GM12892 (cell line): ENCODE data around the gene EXOG. TPM values are rescaled to one million over a fixed set of nuclear protein-coding genes. Genes with fewer than 3 reads are reported as not detected.

Source experiments
- DNase-seq: peaks from one replicate; pipeline ENCODE4 v3.0.0; 2011; ENCODE audit not compliant: insufficient read length
- FAIRE-seq: peaks from 2 replicates; lab custom pipeline; 2011; peaks lifted over from hg19 to GRCh38; lab: Jason Lieb, UNC
- POLR2A ChIP-seq: IDR thresholded peaks from 2 replicates; pipeline ENCODE4 v1.6.1; 2011; ENCODE audit warnings: low read depth, low read length, control low read depth
- POLR2AphosphoS5 ChIP-seq: IDR thresholded peaks from 2 replicates; pipeline ENCODE4 v1.6.1; 2011; ENCODE audit warnings: low read depth, low read length, control low read depth
- TAF1 ChIP-seq: IDR thresholded peaks from 2 replicates; pipeline ENCODE4 v1.6.1; 2011; ENCODE audit warnings: low read depth, mild to moderate bottlenecking, control low read depth, low read length, borderline replicate concordance
- polyA plus RNA-seq: library from polyadenylated mRNA; unstranded; fragments of >200 nt; gene quantifications from one replicate; pipeline ENCODE4 v1.2.1, GENCODE V29; 2012; ENCODE audit warnings: missing spikeins, inconsistent platforms; ENCODE audit not compliant: missing spikeins

The EXOG gene
- 12.7 TPM for polyA plus RNA-seq

- DNase-seq (peak; percentile 94), FAIRE-seq (peak; percentile 95)
- TF ChIP-seq POLR2AphosphoS5 (peak; percentile 55; the same call in 1 of the 2 replicates), POLR2A (peak; percentile 75; the same call in 1 of the 2 replicates), TAF1 (peak; percentile 80; the same call in 1 of the 2 replicates)
Observed at GRCh38 chr3:38496131-38496910, at the start of gene EXOG. Gene EXOG, plus strand, starts transcription at chr3:38496340. Its CDS starts 28 bp downstream, at chr3:38496368.

GRCh38 chr3:38446812-38447211 is 49.3 kb upstream of the EXOG start:
- FAIRE-seq (no peak), DNase-seq (no peak)
- no peak for TF ChIP-seq TAF1

DNA sequence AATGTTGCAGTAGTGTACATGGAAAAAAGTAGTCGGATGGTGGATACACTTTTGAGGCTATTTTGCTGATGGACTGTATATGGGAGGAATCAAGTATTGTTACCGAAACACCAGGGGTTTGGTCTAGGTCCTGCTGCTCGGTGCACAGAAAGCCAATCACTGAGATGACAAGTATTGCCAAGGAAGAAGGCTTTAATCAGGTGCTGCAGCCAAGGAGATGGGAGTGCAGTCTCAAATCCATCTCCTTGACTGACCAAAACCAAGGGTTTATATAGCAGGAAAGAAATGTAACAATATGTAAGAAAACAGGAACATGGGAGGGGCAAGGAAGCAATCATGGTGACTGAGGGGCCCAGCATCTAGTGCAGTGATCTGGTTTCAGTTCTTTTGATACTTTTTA is 45.3 kb upstream of the EXOG start:
- FAIRE-seq: no peak
- TF ChIP-seq POLR2A (no peak), POLR2AphosphoS5 (no peak), TAF1 (no peak)
- DNase-seq: no peak

- FAIRE-seq (no peak), DNase-seq (peak; percentile 76)
- TF ChIP-seq POLR2A (no peak), TAF1 (0 out of 2 replicates have a peak, but pooled peaks have one; percentile 48), POLR2AphosphoS5 (no peak)
Observed at GRCh38 chr3:38453075-38453912, 42.8 kb upstream of the EXOG start, which contains the start of gene ACVR2B. Gene ACVR2B, plus strand, starts transcription at chr3:38453890. Its CDS starts 433 bp downstream, at chr3:38454323.

- FAIRE-seq: no peak
- DNase-seq: no peak
- no peak for TF ChIP-seq POLR2AphosphoS5
- no peak for TF ChIP-seq POLR2A
- no peak for TF ChIP-seq TAF1
Observed at GRCh38 chr3:38453913-38454177, 42.3 kb upstream of the EXOG start.

- TF ChIP-seq POLR2A: 0 out of 2 replicates have a peak, but pooled peaks have one; percentile 35
- no peak for TF ChIP-seq TAF1
- no peak for TF ChIP-seq POLR2AphosphoS5
- FAIRE-seq: no peak
- DNase-seq: peak; percentile 52
Observed at GRCh38 chr3:38454178-38454883, 41.8 kb upstream of the EXOG start.

DNA sequence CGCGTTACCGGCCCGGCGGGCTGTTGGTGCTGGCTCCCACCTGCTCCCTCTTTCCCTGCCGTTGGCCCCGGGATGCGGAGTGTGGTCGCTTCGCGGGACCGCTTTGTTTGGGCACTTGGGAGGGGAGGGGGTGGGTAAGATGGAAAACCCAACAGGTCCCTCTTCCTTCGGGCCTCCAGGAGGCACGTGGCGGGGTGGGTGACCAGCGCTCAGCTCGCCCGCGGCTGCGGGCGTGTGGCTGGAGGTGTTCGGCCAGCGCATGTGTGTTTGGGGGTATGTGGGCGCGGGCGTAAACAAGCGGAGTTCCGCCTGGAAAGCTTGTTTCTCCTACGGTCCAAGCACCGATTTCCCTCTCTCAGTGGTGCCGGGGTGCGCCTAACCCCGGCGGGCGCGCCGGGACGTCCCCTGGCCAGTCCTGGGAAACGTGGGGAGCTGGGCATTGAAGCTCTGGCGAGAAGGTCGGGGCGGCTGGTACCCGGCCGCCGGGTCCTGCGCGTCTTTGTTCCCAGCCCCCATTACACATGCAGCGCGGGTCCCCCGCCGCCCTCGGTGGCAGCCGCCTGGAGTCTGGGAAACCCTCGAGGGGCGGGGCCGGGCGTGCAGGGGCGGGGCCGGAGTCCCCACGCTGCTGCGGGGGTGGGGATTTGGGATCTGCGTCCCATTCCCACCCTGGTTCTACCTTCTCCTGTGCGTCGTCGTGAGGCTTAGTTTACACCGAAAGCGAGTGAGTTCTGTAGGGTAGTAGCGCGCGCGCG is 41.1 kb upstream of the EXOG start:
- DNase-seq: peak; percentile 43
- TF ChIP-seq TAF1: no peak
- no peak for TF ChIP-seq POLR2A
- TF ChIP-seq POLR2AphosphoS5: no peak
- FAIRE-seq: no peak

- FAIRE-seq: no peak
- TF ChIP-seq POLR2A: no peak
- no peak for TF ChIP-seq POLR2AphosphoS5
- TF ChIP-seq TAF1: no peak
- DNase-seq: no peak
Observed at GRCh38 chr3:38455639-38456430, 40.3 kb upstream of the EXOG start.

GRCh38 chr3:38457111-38458003 is 38.8 kb upstream of the EXOG start:
- FAIRE-seq (no peak), DNase-seq (no peak)
- TF ChIP-seq TAF1 (no peak), POLR2A (no peak), POLR2AphosphoS5 (no peak)

DNA sequence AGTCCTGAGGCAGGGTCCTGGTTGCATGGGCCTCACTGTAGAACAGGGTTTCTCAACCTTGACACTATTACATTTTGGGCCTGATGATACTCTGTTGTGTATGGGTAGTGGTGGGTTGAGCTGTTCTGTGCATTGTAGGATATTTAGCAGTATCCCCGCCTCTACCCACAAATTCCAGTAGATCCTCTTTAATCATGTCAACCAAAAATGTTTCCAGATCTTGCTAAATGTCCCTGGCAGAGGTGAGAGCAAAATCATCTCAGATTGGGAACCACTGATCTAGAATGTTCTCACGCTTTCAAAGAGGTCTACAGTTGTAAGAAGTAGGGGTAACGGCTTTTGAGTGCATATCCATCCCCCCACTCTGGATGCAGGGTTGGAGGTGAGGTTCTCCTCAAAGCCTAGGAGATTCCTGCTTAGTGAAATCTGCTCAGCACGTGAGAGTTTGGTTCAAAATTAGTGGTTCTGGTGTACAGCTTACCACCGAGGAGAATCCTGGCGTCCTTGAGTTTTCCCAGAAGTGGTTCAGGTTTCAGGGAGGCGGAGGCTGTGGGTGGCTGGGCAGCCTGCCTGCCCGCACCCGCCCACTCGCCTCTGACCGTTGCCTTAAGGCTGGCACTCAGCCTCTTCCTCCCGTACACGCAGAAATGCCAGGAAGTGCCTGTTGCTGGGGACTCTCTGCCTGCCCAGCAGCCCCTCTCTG is 37.2 kb upstream of the EXOG start:
- TF ChIP-seq POLR2A: no peak
- no peak for TF ChIP-seq TAF1
- no peak for TF ChIP-seq POLR2AphosphoS5
- DNase-seq (no peak), FAIRE-seq (no peak)
